ENCODE measurements around the gene FBLN1.

The FBLN1 gene

GRCh38 chr22:45503816-45504372 is 1.2 kb downstream of the FBLN1 start:
- peak; percentile 46 for ATAC-seq
- TF ChIP-seq ZFP3 (CRISPR knock-in tag; IDR thresholded peaks at IDR 0.05) = no peak
- no peak for TF ChIP-seq ZC3H10 (CRISPR knock-in tag; IDR thresholded peaks at IDR 0.05)
- no peak for TF ChIP-seq SNAI2 (CRISPR knock-in tag; IDR thresholded peaks at IDR 0.05)
- TF ChIP-seq, protein P1, sequence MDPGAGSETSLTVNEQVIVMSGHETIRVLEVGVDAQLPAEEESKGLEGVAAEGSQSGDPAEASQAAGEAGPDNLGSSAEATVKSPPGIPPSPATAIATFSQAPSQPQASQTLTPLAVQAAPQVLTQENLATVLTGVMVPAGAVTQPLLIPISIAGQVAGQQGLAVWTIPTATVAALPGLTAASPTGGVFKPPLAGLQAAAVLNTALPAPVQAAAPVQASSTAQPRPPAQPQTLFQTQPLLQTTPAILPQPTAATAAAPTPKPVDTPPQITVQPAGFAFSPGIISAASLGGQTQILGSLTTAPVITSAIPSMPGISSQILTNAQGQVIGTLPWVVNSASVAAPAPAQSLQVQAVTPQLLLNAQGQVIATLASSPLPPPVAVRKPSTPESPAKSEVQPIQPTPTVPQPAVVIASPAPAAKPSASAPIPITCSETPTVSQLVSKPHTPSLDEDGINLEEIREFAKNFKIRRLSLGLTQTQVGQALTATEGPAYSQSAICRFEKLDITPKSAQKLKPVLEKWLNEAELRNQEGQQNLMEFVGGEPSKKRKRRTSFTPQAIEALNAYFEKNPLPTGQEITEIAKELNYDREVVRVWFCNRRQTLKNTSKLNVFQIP (CRISPR knock-in tag; IDR thresholded peaks at IDR 0.05; ENCODE audit: borderline replicate concordance, low read depth) = no peak
- no peak for TF ChIP-seq ZFP30 (CRISPR knock-in tag; IDR thresholded peaks at IDR 0.05)
- TF ChIP-seq BACH2 (CRISPR knock-in tag; IDR thresholded peaks at IDR 0.05; ENCODE audit: borderline replicate concordance) = no peak
- TF ChIP-seq ESRRG (CRISPR knock-in tag; IDR thresholded peaks at IDR 0.05) = no peak
- no peak for TF ChIP-seq ZNF70 (CRISPR knock-in tag; IDR thresholded peaks at IDR 0.05)
- TF ChIP-seq PPARA (CRISPR knock-in tag; IDR thresholded peaks at IDR 0.05; ENCODE audit: borderline replicate concordance) = no peak
- TF ChIP-seq RARB (CRISPR knock-in tag; IDR thresholded peaks at IDR 0.05) = no peak
- no peak for TF ChIP-seq ZNF565 (CRISPR knock-in tag; conservative IDR thresholded peaks at IDR 0.05; ENCODE audit: low read depth)
- TF ChIP-seq GLIS3 (CRISPR knock-in tag; IDR thresholded peaks at IDR 0.05) = no peak
- no peak for TF ChIP-seq CREB5 (CRISPR knock-in tag; IDR thresholded peaks at IDR 0.05; ENCODE audit: low read depth)
- TF ChIP-seq, protein P2, sequence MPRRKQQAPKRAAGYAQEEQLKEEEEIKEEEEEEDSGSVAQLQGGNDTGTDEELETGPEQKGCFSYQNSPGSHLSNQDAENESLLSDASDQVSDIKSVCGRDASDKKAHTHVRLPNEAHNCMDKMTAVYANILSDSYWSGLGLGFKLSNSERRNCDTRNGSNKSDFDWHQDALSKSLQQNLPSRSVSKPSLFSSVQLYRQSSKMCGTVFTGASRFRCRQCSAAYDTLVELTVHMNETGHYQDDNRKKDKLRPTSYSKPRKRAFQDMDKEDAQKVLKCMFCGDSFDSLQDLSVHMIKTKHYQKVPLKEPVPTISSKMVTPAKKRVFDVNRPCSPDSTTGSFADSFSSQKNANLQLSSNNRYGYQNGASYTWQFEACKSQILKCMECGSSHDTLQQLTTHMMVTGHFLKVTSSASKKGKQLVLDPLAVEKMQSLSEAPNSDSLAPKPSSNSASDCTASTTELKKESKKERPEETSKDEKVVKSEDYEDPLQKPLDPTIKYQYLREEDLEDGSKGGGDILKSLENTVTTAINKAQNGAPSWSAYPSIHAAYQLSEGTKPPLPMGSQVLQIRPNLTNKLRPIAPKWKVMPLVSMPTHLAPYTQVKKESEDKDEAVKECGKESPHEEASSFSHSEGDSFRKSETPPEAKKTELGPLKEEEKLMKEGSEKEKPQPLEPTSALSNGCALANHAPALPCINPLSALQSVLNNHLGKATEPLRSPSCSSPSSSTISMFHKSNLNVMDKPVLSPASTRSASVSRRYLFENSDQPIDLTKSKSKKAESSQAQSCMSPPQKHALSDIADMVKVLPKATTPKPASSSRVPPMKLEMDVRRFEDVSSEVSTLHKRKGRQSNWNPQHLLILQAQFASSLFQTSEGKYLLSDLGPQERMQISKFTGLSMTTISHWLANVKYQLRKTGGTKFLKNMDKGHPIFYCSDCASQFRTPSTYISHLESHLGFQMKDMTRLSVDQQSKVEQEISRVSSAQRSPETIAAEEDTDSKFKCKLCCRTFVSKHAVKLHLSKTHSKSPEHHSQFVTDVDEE (CRISPR knock-in tag; IDR thresholded peaks at IDR 0.05) = no peak

GRCh38 chr22:45504373-45505341 is 2.0 kb downstream of the FBLN1 start:
- no peak for TF ChIP-seq ZNF70 (CRISPR knock-in tag; IDR thresholded peaks at IDR 0.05)
- TF ChIP-seq ZFP3 (CRISPR knock-in tag; IDR thresholded peaks at IDR 0.05) = 0 out of 2 replicates have a peak, but pooled peaks have one; percentile 15
- TF ChIP-seq, protein P3, sequence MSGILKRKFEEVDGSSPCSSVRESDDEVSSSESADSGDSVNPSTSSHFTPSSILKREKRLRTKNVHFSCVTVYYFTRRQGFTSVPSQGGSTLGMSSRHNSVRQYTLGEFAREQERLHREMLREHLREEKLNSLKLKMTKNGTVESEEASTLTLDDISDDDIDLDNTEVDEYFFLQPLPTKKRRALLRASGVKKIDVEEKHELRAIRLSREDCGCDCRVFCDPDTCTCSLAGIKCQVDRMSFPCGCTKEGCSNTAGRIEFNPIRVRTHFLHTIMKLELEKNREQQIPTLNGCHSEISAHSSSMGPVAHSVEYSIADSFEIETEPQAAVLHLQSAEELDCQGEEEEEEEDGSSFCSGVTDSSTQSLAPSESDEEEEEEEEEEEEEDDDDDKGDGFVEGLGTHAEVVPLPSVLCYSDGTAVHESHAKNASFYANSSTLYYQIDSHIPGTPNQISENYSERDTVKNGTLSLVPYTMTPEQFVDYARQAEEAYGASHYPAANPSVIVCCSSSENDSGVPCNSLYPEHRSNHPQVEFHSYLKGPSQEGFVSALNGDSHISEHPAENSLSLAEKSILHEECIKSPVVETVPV (CRISPR knock-in tag; IDR thresholded peaks at IDR 0.05) = no peak
- no peak for TF ChIP-seq BACH2 (CRISPR knock-in tag; IDR thresholded peaks at IDR 0.05; ENCODE audit: borderline replicate concordance)
- TF ChIP-seq ARNTL (CRISPR knock-in tag; IDR thresholded peaks at IDR 0.05; ENCODE audit: borderline replicate concordance, low read depth) = no peak
- no peak for TF ChIP-seq GLIS3 (CRISPR knock-in tag; IDR thresholded peaks at IDR 0.05)
- TF ChIP-seq CSDC2 (CRISPR knock-in tag; IDR thresholded peaks at IDR 0.05) = no peak
- no peak for TF ChIP-seq TCF4 (CRISPR knock-in tag; IDR thresholded peaks at IDR 0.05; ENCODE audit: borderline replicate concordance)
- no peak for TF ChIP-seq ZNF565 (CRISPR knock-in tag; conservative IDR thresholded peaks at IDR 0.05; ENCODE audit: low read depth)
- TF ChIP-seq SNAI2 (CRISPR knock-in tag; IDR thresholded peaks at IDR 0.05) = no peak
- TF ChIP-seq TOX (CRISPR knock-in tag; IDR thresholded peaks at IDR 0.05; ENCODE audit: borderline replicate concordance) = no peak
- TF ChIP-seq, protein P2 (CRISPR knock-in tag; IDR thresholded peaks at IDR 0.05) = 0 out of 2 replicates have a peak, but pooled peaks have one; percentile 37
- TF ChIP-seq, protein P4, sequence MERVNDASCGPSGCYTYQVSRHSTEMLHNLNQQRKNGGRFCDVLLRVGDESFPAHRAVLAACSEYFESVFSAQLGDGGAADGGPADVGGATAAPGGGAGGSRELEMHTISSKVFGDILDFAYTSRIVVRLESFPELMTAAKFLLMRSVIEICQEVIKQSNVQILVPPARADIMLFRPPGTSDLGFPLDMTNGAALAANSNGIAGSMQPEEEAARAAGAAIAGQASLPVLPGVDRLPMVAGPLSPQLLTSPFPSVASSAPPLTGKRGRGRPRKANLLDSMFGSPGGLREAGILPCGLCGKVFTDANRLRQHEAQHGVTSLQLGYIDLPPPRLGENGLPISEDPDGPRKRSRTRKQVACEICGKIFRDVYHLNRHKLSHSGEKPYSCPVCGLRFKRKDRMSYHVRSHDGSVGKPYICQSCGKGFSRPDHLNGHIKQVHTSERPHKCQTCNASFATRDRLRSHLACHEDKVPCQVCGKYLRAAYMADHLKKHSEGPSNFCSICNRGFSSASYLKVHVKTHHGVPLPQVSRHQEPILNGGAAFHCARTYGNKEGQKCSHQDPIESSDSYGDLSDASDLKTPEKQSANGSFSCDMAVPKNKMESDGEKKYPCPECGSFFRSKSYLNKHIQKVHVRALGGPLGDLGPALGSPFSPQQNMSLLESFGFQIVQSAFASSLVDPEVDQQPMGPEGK (CRISPR knock-in tag; IDR thresholded peaks at IDR 0.05; ENCODE audit: borderline replicate concordance) = no peak
- no peak for TF ChIP-seq ZC3H10 (CRISPR knock-in tag; IDR thresholded peaks at IDR 0.05)
- TF ChIP-seq RARB (CRISPR knock-in tag; IDR thresholded peaks at IDR 0.05) = no peak
- ATAC-seq = peak; percentile 56
